Caco-2 (cell line): ENCODE results near the gene NUAK1. TPM values are rescaled to one million over a fixed set of nuclear protein-coding genes. Genes with fewer than 3 reads are reported as not detected.
A peak's percentile ranks its signal among the peaks of the same experiment; 100 is the strongest.

ENCODE experiments used
- BruUV-seq: library from RNA; stranded (reverse); fragments of 400-500 nt; replicated peaks from 2 replicates; lab custom pipeline; 2021; lab: Mats Ljungman, UMichigan
- CTCF ChIA-PET: fragments of 300-600 bp; sonication (Branson Sonifier 250); formaldehyde crosslinking; loops from one replicate; lab custom pipeline; 2022; ENCODE audit warnings: antibody characterized with exemption; lab: Charles Lee
- POLR2A ChIA-PET: fragments of 300-600 bp; sonication (Branson Sonifier 250); formaldehyde crosslinking; loops from one replicate; lab custom pipeline; 2022; ENCODE audit warnings: antibody characterized with exemption; lab: Charles Lee
- DNase-seq, 2 experiments: peaks; one replicate each; pipeline versions ENCODE4 v3.0.0 to v3.0.0-alpha.2; 2020 to 2022
- H3K27me3 ChIP-seq: replicated peaks from 2 replicates; pipeline ENCODE4 v1.6.0; 2011; ENCODE audit warnings: low read length; ENCODE audit not compliant: control insufficient read depth, insufficient read depth
- H3K36me3 ChIP-seq: 2 replicates; pipeline ENCODE4 v1.5.1; 2011; ENCODE audit warnings: low read length; ENCODE audit not compliant: control insufficient read depth, insufficient read depth
- H3K4me1 ChIP-seq: fragments of 250-450 bp; sonication (Bioruptor Pico); 2 replicates; pipeline ENCODE4 v1.5.1; 2020; ENCODE audit warnings: mild to moderate bottlenecking
- H3K4me3 ChIP-seq: 2 replicates; pipeline ENCODE4 v1.5.1; 2011; ENCODE audit warnings: low read depth, mild to moderate bottlenecking, control low read depth, low read length
- H3K9me3 ChIP-seq: fragments of 250-450 bp; sonication (Bioruptor Pico); 2 replicates; pipeline ENCODE4 v1.5.1; 2020; ENCODE audit warnings: mild to moderate bottlenecking, moderate library complexity
- H3K27ac Mint-ChIP-seq: one replicate; pipeline ENCODE4 v1.8.0; 2022; ENCODE audit warnings: mixed read lengths; ENCODE audit not compliant: unreplicated experiment
- H3K27me3 Mint-ChIP-seq: one replicate; pipeline ENCODE4 v1.8.0; 2022; ENCODE audit warnings: mixed read lengths; ENCODE audit not compliant: insufficient read depth, unreplicated experiment
- H3K36me3 Mint-ChIP-seq: one replicate; pipeline ENCODE4 v1.8.0; 2022; ENCODE audit warnings: mild to moderate bottlenecking, mixed read lengths; ENCODE audit not compliant: insufficient read depth, unreplicated experiment
- H3K4me1 Mint-ChIP-seq: one replicate; pipeline ENCODE4 v1.8.0; 2022; ENCODE audit warnings: low read depth, mixed read lengths; ENCODE audit not compliant: unreplicated experiment
- H3K4me3 Mint-ChIP-seq: one replicate; pipeline ENCODE4 v1.8.0; 2022; ENCODE audit warnings: mild to moderate bottlenecking, moderate library complexity, mixed read lengths; ENCODE audit not compliant: unreplicated experiment
- H3K9me3 Mint-ChIP-seq: one replicate; pipeline ENCODE4 v1.8.0; 2022; ENCODE audit warnings: mixed read lengths; ENCODE audit not compliant: unreplicated experiment
- intact Hi-C: fragments of 100-400 bp; cut with micrococcal nuclease; formaldehyde crosslinking; loops from one replicate; pipeline ENCODE4 v1.10.0; 2022; ENCODE audit not compliant: unreplicated experiment
- total RNA-seq: library from RNA; stranded (reverse); gene quantifications from 2 replicates; pipeline ENCODE4 v1.2.3, GENCODE V29; 2022
- TF ChIP-seq, protein P1 (sequence below), 2 experiments: fragments of 200-600 bp in 1 of 2; IDR thresholded peaks; 1 replicate in 1 of 2; 2 replicates in 1 of 2; pipeline versions ENCODE4 v1.5.1 to v1.8.0; 2011 to 2022; ENCODE audit warnings: antibody characterized with exemption in 1 of 2, control low read depth in 1 of 2, inconsistent platforms in 1 of 2, low read depth in 1 of 2, low read length in 1 of 2, mild to moderate bottlenecking in 1 of 2, moderate library complexity in 1 of 2; ENCODE audit not compliant: insufficient read depth in 1 of 2, severe bottlenecking in 1 of 2, unreplicated experiment in 1 of 2

NUAK1 gene
- total RNA-seq, 1 experiment from 2014 or later: 3.7 TPM

DNA sequence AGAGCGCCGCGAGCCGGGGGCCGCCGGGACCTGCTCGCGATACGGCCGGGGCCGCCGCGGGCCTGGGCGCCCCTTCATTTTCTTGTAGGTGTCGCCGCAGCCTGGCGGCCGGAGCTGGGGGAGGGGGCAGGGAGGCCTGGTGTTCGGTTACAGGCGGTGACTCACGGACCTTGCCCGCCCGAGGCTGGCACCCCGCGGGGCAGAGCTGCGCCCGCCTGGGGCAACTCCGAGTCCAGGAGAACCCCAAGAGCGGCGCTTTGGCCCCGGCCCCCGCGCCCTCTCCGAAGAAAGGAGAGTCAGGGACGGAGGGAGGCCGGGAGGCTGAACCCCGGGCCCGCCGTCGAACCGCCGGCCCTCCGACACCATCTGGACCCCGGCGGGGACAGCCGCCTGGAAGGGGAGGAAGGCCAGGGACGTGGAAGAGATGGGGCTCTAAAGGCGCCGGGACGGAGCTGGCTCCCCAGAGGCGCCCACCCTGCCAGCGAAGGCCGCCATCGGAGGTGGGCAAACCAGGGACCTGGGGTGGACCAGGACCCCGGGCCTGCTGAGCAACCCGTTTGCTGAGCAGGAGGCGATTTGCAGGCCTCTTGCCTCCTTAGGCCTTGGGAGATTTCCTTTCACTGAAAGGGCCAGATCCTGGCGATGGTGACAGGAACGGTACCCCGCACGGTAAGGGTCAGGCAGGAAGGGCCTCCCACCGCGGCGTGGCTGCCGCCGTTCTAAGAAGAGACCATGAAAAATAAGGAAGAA lies 843 bp upstream of the NUAK1 start:
- no TSS peak for BruUV-seq
- POLR2A ChIA-PET: interaction anchor here (0.5 to 0.8 kb wide), 2 partner anchors 9 to 278 kb away, joined by 3 to 7 read pairs; no protein-coding TSS in a partner anchor
- no peaks in the 10 kb centered on the region; the same call in 1 of the 2 replicates for H3K27me3 ChIP-seq
- intact Hi-C loops: loop anchor here (5.0 to 10.0 kb wide), 2 partner anchors 182 to 275 kb away; no protein-coding TSS in a partner anchor
- no peaks in the 10 kb centered on the region for H3K9me3 Mint-ChIP-seq
- H3K4me3 Mint-ChIP-seq: peak overlapping the region; percentile 96
- TF ChIP-seq, protein P1, sequence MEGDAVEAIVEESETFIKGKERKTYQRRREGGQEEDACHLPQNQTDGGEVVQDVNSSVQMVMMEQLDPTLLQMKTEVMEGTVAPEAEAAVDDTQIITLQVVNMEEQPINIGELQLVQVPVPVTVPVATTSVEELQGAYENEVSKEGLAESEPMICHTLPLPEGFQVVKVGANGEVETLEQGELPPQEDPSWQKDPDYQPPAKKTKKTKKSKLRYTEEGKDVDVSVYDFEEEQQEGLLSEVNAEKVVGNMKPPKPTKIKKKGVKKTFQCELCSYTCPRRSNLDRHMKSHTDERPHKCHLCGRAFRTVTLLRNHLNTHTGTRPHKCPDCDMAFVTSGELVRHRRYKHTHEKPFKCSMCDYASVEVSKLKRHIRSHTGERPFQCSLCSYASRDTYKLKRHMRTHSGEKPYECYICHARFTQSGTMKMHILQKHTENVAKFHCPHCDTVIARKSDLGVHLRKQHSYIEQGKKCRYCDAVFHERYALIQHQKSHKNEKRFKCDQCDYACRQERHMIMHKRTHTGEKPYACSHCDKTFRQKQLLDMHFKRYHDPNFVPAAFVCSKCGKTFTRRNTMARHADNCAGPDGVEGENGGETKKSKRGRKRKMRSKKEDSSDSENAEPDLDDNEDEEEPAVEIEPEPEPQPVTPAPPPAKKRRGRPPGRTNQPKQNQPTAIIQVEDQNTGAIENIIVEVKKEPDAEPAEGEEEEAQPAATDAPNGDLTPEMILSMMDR (IDR thresholded peaks at IDR 0.05; ENCODE audit: insufficient read depth in 1 of 2, low read depth in 1 of 2, low read length in 1 of 2, severe bottlenecking in 1 of 2, unreplicated experiment in 1 of 2): no peak
- H3K4me1 Mint-ChIP-seq: peaks cover 45% of the 10 kb centered on the region
- H3K9me3 ChIP-seq: no peaks in the 10 kb centered on the region
- H3K36me3 Mint-ChIP-seq: no peaks in the 10 kb centered on the region
- H3K27ac Mint-ChIP-seq: no peak overlapping the region
- peak; percentile 68 to 73 for DNase-seq
- peak overlapping the region; percentile 82 for H3K4me3 ChIP-seq
- H3K4me1 ChIP-seq: peaks cover 9% of the 10 kb centered on the region
- CTCF ChIA-PET: interaction anchor here (1.1 to 2.0 kb wide), 3 partner anchors 84 to 719 kb away, joined by 3 to 10 read pairs (median 4); no protein-coding TSS in a partner anchor
- H3K36me3 ChIP-seq: peaks cover 1% of the 10 kb centered on the region; the same call in 1 of the 2 replicates
- H3K27me3 Mint-ChIP-seq: peaks cover 2% of the 10 kb centered on the region

DNA sequence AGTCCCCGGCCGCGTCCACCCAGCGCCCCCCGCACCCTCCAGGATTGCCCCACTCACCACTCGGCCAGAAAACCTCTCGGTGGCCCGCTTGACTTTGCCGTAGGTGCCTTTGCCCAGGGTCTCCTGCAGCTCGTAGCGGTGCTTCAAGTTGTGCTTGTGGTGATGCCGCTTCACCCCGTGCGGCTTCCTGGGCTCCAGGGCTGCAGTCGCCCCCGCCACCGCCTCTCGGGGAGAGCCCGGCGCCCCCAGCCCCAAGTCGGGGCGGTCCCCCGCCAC lies 459 bp downstream of the NUAK1 start:
- Mint-ChIP-seq H3K4me3 (peak overlapping the region; percentile 96), H3K36me3 (no peaks in the 10 kb centered on the region), H3K4me1 (peaks cover 52% of the 10 kb centered on the region), H3K27ac (peak overlapping the region; percentile 64), H3K9me3 (no peaks in the 10 kb centered on the region), H3K27me3 (peaks cover 2% of the 10 kb centered on the region)
- ChIA-PET CTCF (interaction anchor here (0.7 to 2.0 kb wide), 3 partner anchors 10 to 717 kb away, joined by 4 to 12 read pairs (median 10); no protein-coding TSS in a partner anchor), POLR2A (interaction anchor here (0.6 kb wide), 1 partner anchor 688 kb away, joined by 3 read pairs; no protein-coding TSS in a partner anchor)
- Histone ChIP-seq H3K36me3 (peaks cover 1% of the 10 kb centered on the region; the same call in 1 of the 2 replicates), H3K9me3 (no peaks in the 10 kb centered on the region), H3K27me3 (no peaks in the 10 kb centered on the region; the same call in 1 of the 2 replicates), H3K4me3 (peak overlapping the region; percentile 82), H3K4me1 (peaks cover 22% of the 10 kb centered on the region)
- BruUV-seq: no TSS peak
- TF ChIP-seq, protein P1 (IDR thresholded peaks at IDR 0.05; ENCODE audit: insufficient read depth in 1 of 2, low read depth in 1 of 2, low read length in 1 of 2, severe bottlenecking in 1 of 2, unreplicated experiment in 1 of 2): no peak
- intact Hi-C loops: loop anchor here (5.0 to 10.0 kb wide), 2 partner anchors 181 to 273 kb away; no protein-coding TSS in a partner anchor
- peak in 1 of 2 experiments; percentile 30 for DNase-seq

DNA sequence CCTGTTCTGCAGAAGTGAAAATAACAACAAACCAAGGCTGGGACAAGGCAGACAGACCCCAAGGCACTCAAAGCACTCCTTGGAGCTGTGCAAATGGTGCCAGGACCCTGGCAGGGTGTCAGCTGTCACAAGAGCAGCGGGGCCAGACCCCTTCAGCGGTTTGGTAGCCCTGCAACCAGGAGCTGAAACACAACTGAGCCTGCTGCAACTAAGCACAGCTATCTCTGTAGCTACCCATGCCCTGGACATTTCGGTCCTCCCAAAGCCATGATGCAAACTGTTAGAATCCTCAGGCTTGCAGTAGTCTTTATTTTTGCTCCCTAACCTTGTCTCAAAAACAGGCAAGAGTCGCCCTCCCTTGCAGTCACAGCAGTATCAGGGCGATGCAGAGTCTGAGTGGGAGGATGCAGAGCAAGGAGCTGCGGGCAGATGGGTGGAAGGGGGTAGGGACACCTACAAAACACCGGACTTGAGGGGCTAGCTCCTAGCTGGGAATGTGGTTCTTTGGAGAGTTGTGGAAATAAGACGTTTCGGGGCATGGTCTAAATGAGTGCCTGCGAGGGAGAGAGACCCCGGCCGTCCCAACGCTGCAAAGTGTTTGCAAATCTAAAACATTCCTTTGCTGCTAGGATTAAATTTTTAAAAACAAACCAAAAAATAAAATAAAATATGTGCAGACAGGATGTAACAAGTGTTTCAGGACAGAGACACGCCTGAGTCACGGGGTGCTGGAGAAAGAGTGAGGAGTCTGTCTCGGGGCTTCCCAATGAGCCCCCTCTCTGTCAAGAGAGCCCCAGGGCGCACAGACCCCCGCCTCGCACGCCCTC lies 1.0 kb downstream of the NUAK1 start:
- peak overlapping the region; percentile 64 for H3K27ac Mint-ChIP-seq
- TF ChIP-seq, protein P1 (IDR thresholded peaks at IDR 0.05; ENCODE audit: insufficient read depth in 1 of 2, low read depth in 1 of 2, low read length in 1 of 2, severe bottlenecking in 1 of 2, unreplicated experiment in 1 of 2): no peak

More for the DNA sequence above, 1.0 kb downstream of the NUAK1 start:
- Mint-ChIP-seq H3K36me3 (no peaks in the 10 kb centered on the region), H3K27me3 (peaks cover 2% of the 10 kb centered on the region), H3K4me1 (peaks cover 53% of the 10 kb centered on the region), H3K9me3 (no peaks in the 10 kb centered on the region), H3K4me3 (peak overlapping the region; percentile 96)
- Histone ChIP-seq H3K27me3 (no peaks in the 10 kb centered on the region; the same call in 1 of the 2 replicates), H3K9me3 (no peaks in the 10 kb centered on the region), H3K36me3 (peaks cover 1% of the 10 kb centered on the region; the same call in 1 of the 2 replicates), H3K4me1 (peaks cover 27% of the 10 kb centered on the region), H3K4me3 (peak overlapping the region; percentile 82)
- BruUV-seq: TSS peak; percentile 28
- CTCF ChIA-PET: interaction anchor here (0.5 to 2.0 kb wide), 6 partner anchors 11 to 737 kb away, joined by 3 to 10 read pairs (median 4); no protein-coding TSS in a partner anchor
- intact Hi-C loops: loop anchor here (2.0 to 10.0 kb wide), 3 partner anchors 180 to 363 kb away; no protein-coding TSS in a partner anchor
- POLR2A ChIA-PET: no interaction called here
- no peak for DNase-seq
